Omental fat pad (tissue), 4 donors: ENCODE data around the gene LRRC74A. TPM values are rescaled to one million over a fixed set of nuclear protein-coding genes. Genes with fewer than 3 reads are reported as not detected.

Experiments
- ATAC-seq: fragments of 150-250 bp; one replicate; pipeline ENCODE4 v1.9.1; 2016; ENCODE audit warnings: mild to moderate bottlenecking, moderate library complexity; ENCODE audit not compliant: low FRiP score
- DNase-seq: peaks from one replicate; pipeline ENCODE4 v3.0.0-alpha.2; 2019; ENCODE audit warnings: low spot score
- CTCF ChIP-seq, 3 donors: fragments of 450-650 bp; IDR thresholded peaks; one replicate each; pipeline ENCODE4 v1.5.1; 2016 to 2017; ENCODE audit warnings: antibody characterized with exemption in 3 of 3, mild to moderate bottlenecking in 3 of 3, moderate library complexity in 2 of 3
- total RNA-seq, 4 donors: library from RNA; depleted of rRNA; stranded (reverse); fragments of >200 nt; gene quantifications; one replicate each; pipeline ENCODE4 v1.1.0, GENCODE V29; 2016

LRRC74A gene
- total RNA-seq, 4 donors from 2014 or later, result not detected

- no peak for TF ChIP-seq CTCF (IDR thresholded peaks at IDR 0.05)
- ATAC-seq (no peak), DNase-seq (no peak)
Measured at GRCh38 chr14:76830556-76830955, 4.3 kb downstream of the LRRC74A start.

GRCh38 chr14:76832503-76832988 is 6.3 kb downstream of the LRRC74A start:
- no peak for ATAC-seq
- no peak for TF ChIP-seq CTCF (IDR thresholded peaks at IDR 0.05)
- DNase-seq, result no peak

GRCh38 chr14:76833011-76833410 is 6.8 kb downstream of the LRRC74A start:
- TF ChIP-seq CTCF (IDR thresholded peaks at IDR 0.05), result no peak
- ATAC-seq, result no peak
- DNase-seq, result no peak

- no peak for TF ChIP-seq CTCF (IDR thresholded peaks at IDR 0.05)
- DNase-seq (no peak), ATAC-seq (no peak)
Measured at GRCh38 chr14:76834241-76834661, 8.0 kb downstream of the LRRC74A start.

GRCh38 chr14:76836029-76836630 is 9.9 kb downstream of the LRRC74A start:
- ATAC-seq, result no peak
- DNase-seq, result no peak

GRCh38 chr14:76837524-76837923 is 11.3 kb downstream of the LRRC74A start:
- DNase-seq (no peak), ATAC-seq (no peak)
- TF ChIP-seq CTCF (IDR thresholded peaks at IDR 0.05), result no peak

More at GRCh38 chr14:76836029-76836630, 9.9 kb downstream of the LRRC74A start:
- TF ChIP-seq CTCF (IDR thresholded peaks at IDR 0.05), result no peak

- DNase-seq, result no peak
- no peak for ATAC-seq
Measured at GRCh38 chr14:76842414-76842813, 16.2 kb downstream of the LRRC74A start.

More at GRCh38 chr14:76842414-76842813, 16.2 kb downstream of the LRRC74A start:
- TF ChIP-seq CTCF (IDR thresholded peaks at IDR 0.05), result no peak
